Endothelial cell of umbilical vein (primary cell): ENCODE measurements around the gene RIPK4. TPM values are rescaled to one million over a fixed set of nuclear protein-coding genes. Genes with fewer than 3 reads are reported as not detected.

Source experiments
- BruUV-seq: library from RNA; stranded (reverse); fragments of 400-500 nt; replicated peaks from 2 replicates; lab custom pipeline; 2021; lab: Mats Ljungman, UMichigan
- CTCF ChIA-PET: fragments of 300-600, 350-600 bp; sonication (Branson Sonifier 250); formaldehyde crosslinking; loops from one replicate; lab custom pipeline; 2021; ENCODE audit warnings: antibody characterized with exemption, inconsistent platforms; lab: Charles Lee
- POLR2A ChIA-PET: fragments of 300-600, 350-600 bp; sonication (Branson Sonifier 250); formaldehyde crosslinking; loops from one replicate; lab custom pipeline; 2021; ENCODE audit warnings: antibody characterized with exemption, inconsistent platforms; lab: Charles Lee
- DNase-seq: peaks from one replicate; pipeline ENCODE4 v3.0.0-alpha.2; 2011; ENCODE audit warnings: low read depth, low spot score
- FAIRE-seq: peaks from 2 replicates; lab custom pipeline; 2011; peaks lifted over from hg19 to GRCh38; lab: Jason Lieb, UNC
- H2AFZ ChIP-seq: 2 replicates; pipeline ENCODE4 v1.6.0; 2012; ENCODE audit warnings: low read depth, low read length, control low read depth, inconsistent platforms
- H3K27ac ChIP-seq: 2 replicates; pipeline ENCODE4 v1.5.1; 2011; ENCODE audit warnings: low read depth, mild to moderate bottlenecking, control low read depth, low read length, moderate library complexity; ENCODE audit not compliant: insufficient read depth
- H3K27me3 ChIP-seq, 2 experiments: 2 replicates each; pipeline versions ENCODE4 v1.6.0 to v1.6.1; 2011; ENCODE audit warnings: low read length in 2 of 2, mixed read lengths in 1 of 2; ENCODE audit not compliant: control insufficient read depth in 2 of 2, insufficient read depth in 2 of 2
- H3K36me3 ChIP-seq, 2 experiments: 2 replicates in 1 of 2; 3 replicates in 1 of 2; pipeline ENCODE4 v1.5.1; 2011; ENCODE audit warnings: low read length in 2 of 2, mild to moderate bottlenecking in 1 of 2, moderate library complexity in 1 of 2; ENCODE audit not compliant: control insufficient read depth in 2 of 2, insufficient read depth in 2 of 2; ENCODE audit errors: extremely low read depth in 1 of 2
- H3K4me1 ChIP-seq: 3 replicates; pipeline ENCODE4 v1.5.1; 2011; ENCODE audit warnings: mild to moderate bottlenecking, low read length; ENCODE audit not compliant: control insufficient read depth, insufficient read depth; ENCODE audit errors: extremely low read depth
- H3K4me2 ChIP-seq: 2 replicates; pipeline ENCODE4 v1.6.1; 2011; ENCODE audit warnings: low read length, control low read depth, mixed read lengths; ENCODE audit not compliant: insufficient read depth
- H3K4me3 ChIP-seq, 3 experiments: fragments of 200-600 bp in 1 of 3; sonication (generic), shearing (Covaris generic) in 1 of 3; replicated peaks in 1 of 3; 2 replicates each; pipeline ENCODE4 v1.5.1; 2011 to 2016; ENCODE audit warnings: control low read depth in 3 of 3, low read length in 3 of 3, mild to moderate bottlenecking in 2 of 3, inconsistent platforms in 1 of 3, low read depth in 1 of 3, moderate library complexity in 1 of 3; ENCODE audit not compliant: insufficient read depth in 1 of 3
- H3K79me2 ChIP-seq: 2 replicates; pipeline ENCODE4 v1.6.0; 2012; ENCODE audit warnings: low read length, inconsistent platforms; ENCODE audit not compliant: control insufficient read depth, insufficient read depth
- H3K9ac ChIP-seq: replicated peaks from 2 replicates; pipeline ENCODE3; 2011; ENCODE audit warnings: low read length, control low read depth; ENCODE audit not compliant: insufficient read depth; ENCODE audit errors: extremely low read depth
- H3K9me1 ChIP-seq: replicated peaks from 3 replicates; pipeline ENCODE4 v1.6.0; 2011; ENCODE audit warnings: mild to moderate bottlenecking, low read length; ENCODE audit not compliant: control insufficient read depth, insufficient read depth; ENCODE audit errors: extremely low read depth
- H3K9me3 ChIP-seq: replicated peaks from 2 replicates; pipeline ENCODE4 v1.5.1; 2012; ENCODE audit warnings: low read length, inconsistent platforms; ENCODE audit not compliant: control insufficient read depth, insufficient read depth
- H4K20me1 ChIP-seq: replicated peaks from 2 replicates; pipeline ENCODE3; 2011; ENCODE audit warnings: mild to moderate bottlenecking, low read length; ENCODE audit not compliant: control insufficient read depth, insufficient read depth; ENCODE audit errors: extremely low read depth
- CTCF ChIP-seq, 2 donors: IDR thresholded peaks; 1 replicate in 1 of 2; 2 replicates in 1 of 2; pipeline ENCODE4 v1.5.1; 2011; ENCODE audit warnings: low read length in 2 of 2, mild to moderate bottlenecking in 2 of 2, moderate library complexity in 2 of 2, control low read depth in 1 of 2, inconsistent platforms in 1 of 2, low read depth in 1 of 2; ENCODE audit not compliant: insufficient read depth in 1 of 2; ENCODE audit errors: extremely low read depth in 1 of 2
- EZH2 ChIP-seq: IDR thresholded peaks from 2 replicates; pipeline ENCODE4 v1.6.1; 2012; ENCODE audit warnings: borderline replicate concordance, low read depth, mild to moderate bottlenecking, moderate library complexity, low read length, inconsistent platforms; ENCODE audit not compliant: severe bottlenecking
- FOS ChIP-seq: IDR thresholded peaks from 2 replicates; pipeline ENCODE4 v1.6.1; 2011; ENCODE audit warnings: mild to moderate bottlenecking, low read length, moderate library complexity, borderline replicate concordance; ENCODE audit not compliant: insufficient read depth
- GATA2 ChIP-seq: IDR thresholded peaks from 2 replicates; pipeline ENCODE4 v1.7.0; 2011; ENCODE audit warnings: low read depth, mild to moderate bottlenecking, moderate library complexity, mixed read lengths, low read length; ENCODE audit not compliant: insufficient read length, insufficient read depth
- JUN ChIP-seq: IDR thresholded peaks from 2 replicates; pipeline ENCODE4 v1.6.1; 2011; ENCODE audit warnings: borderline replicate concordance, low read depth; ENCODE audit not compliant: insufficient read length, insufficient read depth
- MAX ChIP-seq: IDR thresholded peaks from 2 replicates; pipeline ENCODE4 v1.6.1; 2011; ENCODE audit not compliant: insufficient read depth, insufficient read length
- MYC ChIP-seq: IDR thresholded peaks from one replicate; pipeline ENCODE4 v1.6.1; 2011; ENCODE audit warnings: mild to moderate bottlenecking, low read depth, low read length
- POLR2A ChIP-seq: IDR thresholded peaks from 2 replicates; pipeline ENCODE4 v1.6.1; 2012; ENCODE audit warnings: low read depth, mild to moderate bottlenecking, control low read depth, low read length
- POLR2AphosphoS5 ChIP-seq: IDR thresholded peaks from 2 replicates; pipeline ENCODE4 v1.6.1; 2012; ENCODE audit warnings: low read depth, mild to moderate bottlenecking, control low read depth, low read length, moderate library complexity; ENCODE audit not compliant: insufficient read depth
- dilution Hi-C: fragments of 300-500 bp; cut with MboI; formaldehyde crosslinking; loops from one replicate; pipeline ENCODE4 v1.15.0; 2019; ENCODE audit warnings: low sequenced_read_pairs; ENCODE audit not compliant: extremely low pct_ligation_motif_present
- intact Hi-C: fragments of 100-400 bp; cut with micrococcal nuclease; formaldehyde crosslinking; loops from one replicate; pipeline ENCODE4 v1.10.0; 2022
- polyA plus RNA-seq, 4 experiments: library from polyadenylated mRNA; depleted of rRNA in 3 of 4; stranded (reverse) in 3 of 4; unstranded in 1 of 4; fragments of >200 nt; gene quantifications; 2 replicates each; pipeline versions ENCODE4 v1.2.1 to v1.2.3, GENCODE V29; 2011 to 2012; ENCODE audit warnings: missing spikeins in 1 of 4
- total RNA-seq: library from RNA; stranded (reverse); gene quantifications from 2 replicates; pipeline ENCODE4 v1.2.3, GENCODE V29; 2021

Gene RIPK4
- total and polyA plus RNA-seq, 2 donors (not counting 3 experiments of a cell fraction or from before 2014, with no cell fraction given), result not detected

- no peaks in the 10 kb centered on the region for H3K9me3 ChIP-seq
- no peaks in the 10 kb centered on the region for H3K9me1 ChIP-seq
- H3K4me3 ChIP-seq, result no peak overlapping the region
- no peak overlapping the region for H3K9ac ChIP-seq
- ChIA-PET CTCF (no interaction called here), POLR2A (no interaction called here)
- no peaks in the 10 kb centered on the region for H3K36me3 ChIP-seq
- DNase-seq (no peak), FAIRE-seq (no peak)
- intact Hi-C loops (no loop called here), dilution Hi-C loops (no loop called here)
- no peaks in the 10 kb centered on the region for H3K79me2 ChIP-seq
- no peak for TF ChIP-seq POLR2AphosphoS5
- no peak for TF ChIP-seq JUN
- no peak for TF ChIP-seq CTCF (IDR thresholded peaks at IDR 0.05; ENCODE audit: extremely low read depth in 1 of 2, insufficient read depth in 1 of 2, low read depth in 1 of 2, low read length in 2 of 2)
- TF ChIP-seq FOS, result no peak
- TF ChIP-seq GATA2, result no peak
- no peak for TF ChIP-seq MAX
- no peak for TF ChIP-seq POLR2A
- no peak for TF ChIP-seq EZH2
- TF ChIP-seq MYC, result no peak
- peaks cover 14 to 15% of the 10 kb centered on the region in 2 experiments for H3K27me3 ChIP-seq
- H4K20me1 ChIP-seq, result no peaks in the 10 kb centered on the region
- no TSS peak for BruUV-seq
- H3K27ac ChIP-seq, result no peak overlapping the region
- H3K4me2 ChIP-seq, result no peak overlapping the region
- no peak overlapping the region for H2AFZ ChIP-seq
- H3K4me1 ChIP-seq, result no peaks in the 10 kb centered on the region
Measured at GRCh38 chr21:41755934-41756773, 10.7 kb downstream of the RIPK4 start.
